ENCODE measurements around the gene NSUN6. TPM values are rescaled to one million over a fixed set of nuclear protein-coding genes. Genes with fewer than 3 reads are reported as not detected.

Gene NSUN6
- total and polyA plus RNA-seq, 2 experiments from 2014 or later, result 18.1 to 37.4 TPM

DNA sequence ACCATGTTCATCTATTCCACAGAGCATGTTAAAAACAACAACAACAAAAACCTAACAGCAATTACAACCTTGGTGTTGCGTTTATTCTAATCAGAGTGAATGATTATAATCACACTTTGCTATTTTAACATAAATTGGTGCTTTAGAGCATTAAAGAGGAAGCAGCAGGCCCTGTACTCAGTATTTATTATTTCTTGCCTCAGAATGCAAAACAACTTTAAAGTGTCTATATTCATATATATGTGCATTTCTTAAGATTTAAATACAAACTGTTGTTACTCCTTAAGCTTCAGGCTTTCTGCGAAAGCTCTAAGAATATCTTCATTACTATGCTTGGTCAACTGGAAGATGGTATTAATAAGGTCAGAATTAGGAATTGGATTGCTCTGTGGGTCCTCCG lies 29.4 kb upstream of the NSUN6 start:
- H2AFZ ChIP-seq, result no peak overlapping the region
- Mint-ChIP-seq H3K9me3 (no peaks in the 10 kb centered on the region), H3K27ac (no peak overlapping the region), H3K4me1 (peaks cover 4% of the 10 kb centered on the region; the same call in 2 of the 3 replicates), H3K4me3 (no peak overlapping the region), H3K36me3 (ENCODE audit: low read depth) (peaks cover 15% of the 10 kb centered on the region; the same call in 2 of the 3 replicates), H3K27me3 (ENCODE audit: insufficient read depth, low read depth, poor library complexity) (no peaks in the 10 kb centered on the region)
- H3K4me1 ChIP-seq (ENCODE audit: insufficient read depth), result peaks cover 4% of the 10 kb centered on the region; the same call in 1 of the 2 replicates
- no peaks in the 10 kb centered on the region for H3F3A ChIP-seq (replicated peaks; ENCODE audit: low read depth)
- no peak overlapping the region for H3K27ac ChIP-seq (ENCODE audit: low read depth)
- H4K20me1 ChIP-seq (replicated peaks; ENCODE audit: insufficient read depth), result no peaks in the 10 kb centered on the region
- no peak overlapping the region for H3K4me2 ChIP-seq
- ATAC-seq (no peak), DNase-seq (ENCODE audit: low spot score) (no peak)
- H3K27me3 ChIP-seq (ENCODE audit: insufficient read depth), result no peaks in the 10 kb centered on the region
- no peaks in the 10 kb centered on the region for H3K36me3 ChIP-seq (ENCODE audit: insufficient read depth)
- no peaks in the 10 kb centered on the region for H3K9me2 ChIP-seq (ENCODE audit: insufficient read depth)
- no peak overlapping the region for H3K4me3 ChIP-seq
- TF ChIP-seq STAT1 (IDR thresholded peaks at IDR 0.05; ENCODE audit: unreplicated experiment), result no peak
- TF ChIP-seq ZNF114 (CRISPR knock-in tag; IDR thresholded peaks at IDR 0.05), result no peak
- TF ChIP-seq, protein P1, sequence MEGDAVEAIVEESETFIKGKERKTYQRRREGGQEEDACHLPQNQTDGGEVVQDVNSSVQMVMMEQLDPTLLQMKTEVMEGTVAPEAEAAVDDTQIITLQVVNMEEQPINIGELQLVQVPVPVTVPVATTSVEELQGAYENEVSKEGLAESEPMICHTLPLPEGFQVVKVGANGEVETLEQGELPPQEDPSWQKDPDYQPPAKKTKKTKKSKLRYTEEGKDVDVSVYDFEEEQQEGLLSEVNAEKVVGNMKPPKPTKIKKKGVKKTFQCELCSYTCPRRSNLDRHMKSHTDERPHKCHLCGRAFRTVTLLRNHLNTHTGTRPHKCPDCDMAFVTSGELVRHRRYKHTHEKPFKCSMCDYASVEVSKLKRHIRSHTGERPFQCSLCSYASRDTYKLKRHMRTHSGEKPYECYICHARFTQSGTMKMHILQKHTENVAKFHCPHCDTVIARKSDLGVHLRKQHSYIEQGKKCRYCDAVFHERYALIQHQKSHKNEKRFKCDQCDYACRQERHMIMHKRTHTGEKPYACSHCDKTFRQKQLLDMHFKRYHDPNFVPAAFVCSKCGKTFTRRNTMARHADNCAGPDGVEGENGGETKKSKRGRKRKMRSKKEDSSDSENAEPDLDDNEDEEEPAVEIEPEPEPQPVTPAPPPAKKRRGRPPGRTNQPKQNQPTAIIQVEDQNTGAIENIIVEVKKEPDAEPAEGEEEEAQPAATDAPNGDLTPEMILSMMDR (conservative IDR thresholded peaks at IDR 0.05; ENCODE audit: low read depth in 2 of 2), result no peak
- TF ChIP-seq CREB1 (CRISPR knock-in tag; IDR thresholded peaks at IDR 0.05; ENCODE audit: low read depth), result no peak
- H3K79me2 ChIP-seq (replicated peaks; ENCODE audit: insufficient read depth), result no peaks in the 10 kb centered on the region

DNA sequence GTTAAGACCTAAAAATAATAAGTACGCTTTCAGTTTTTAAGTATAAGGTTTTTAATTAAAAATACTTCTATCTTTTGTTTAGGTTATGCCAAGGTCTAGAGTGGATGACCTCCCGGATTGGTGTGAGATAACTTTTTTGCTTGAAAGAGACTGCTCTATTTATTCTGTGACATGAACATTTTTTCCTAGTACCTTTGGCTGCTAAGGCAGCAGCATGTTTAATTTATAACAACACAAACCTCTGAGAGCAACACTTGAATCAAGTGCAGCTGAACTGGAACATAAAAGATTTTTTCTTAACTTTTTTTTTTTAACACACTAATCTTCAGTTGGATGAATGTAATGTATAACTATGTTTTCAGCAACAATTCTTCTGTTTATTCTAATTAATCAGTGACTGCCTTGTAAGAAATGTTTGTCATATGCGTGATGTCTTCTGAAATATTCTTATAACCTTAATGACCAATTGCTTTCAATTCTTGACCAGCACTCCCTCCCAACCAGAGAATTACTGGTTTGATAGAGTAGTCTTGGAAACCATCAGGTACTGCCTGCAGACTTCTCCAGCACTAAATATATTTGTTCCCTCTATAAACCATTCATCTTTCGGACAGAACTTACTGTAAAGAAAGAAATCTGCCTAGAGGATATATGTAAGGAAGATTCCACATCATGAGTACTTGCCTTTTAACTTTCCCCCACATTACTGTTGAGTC lies 23.9 kb upstream of the NSUN6 start:
- Mint-ChIP-seq H3K27ac (peak overlapping the region; percentile 52; the same call in 1 of the 2 replicates), H3K4me1 (no peaks in the 10 kb centered on the region), H3K36me3 (ENCODE audit: low read depth) (peaks cover 51% of the 10 kb centered on the region; the same call in 2 of the 3 replicates), H3K27me3 (ENCODE audit: insufficient read depth, low read depth, poor library complexity) (peaks cover 1% of the 10 kb centered on the region), H3K4me3 (no peak overlapping the region), H3K9me3 (no peaks in the 10 kb centered on the region)
- no peak overlapping the region for H2AFZ ChIP-seq
- DNase-seq (ENCODE audit: low spot score) (no peak), ATAC-seq (no peak)
- no peak overlapping the region for H3K4me2 ChIP-seq
- no peaks in the 10 kb centered on the region for H3K9me2 ChIP-seq (ENCODE audit: insufficient read depth)
- H3K27me3 ChIP-seq (ENCODE audit: insufficient read depth), result no peaks in the 10 kb centered on the region
- peaks cover 24% of the 10 kb centered on the region for H3K36me3 ChIP-seq (ENCODE audit: insufficient read depth)
- no peaks in the 10 kb centered on the region for H3F3A ChIP-seq (replicated peaks; ENCODE audit: low read depth)
- peaks cover 3% of the 10 kb centered on the region; the same call in 1 of the 2 replicates for H4K20me1 ChIP-seq (replicated peaks; ENCODE audit: insufficient read depth)
- H3K4me3 ChIP-seq, result no peak overlapping the region
- peaks cover 4% of the 10 kb centered on the region; the same call in 1 of the 2 replicates for H3K4me1 ChIP-seq (ENCODE audit: insufficient read depth)
- peaks cover 34% of the 10 kb centered on the region for H3K79me2 ChIP-seq (replicated peaks; ENCODE audit: insufficient read depth)
- H3K27ac ChIP-seq (ENCODE audit: low read depth), result no peak overlapping the region
- no peak for TF ChIP-seq ZNF331 (CRISPR knock-in tag; IDR thresholded peaks at IDR 0.05; ENCODE audit: low read depth)
- no peak for TF ChIP-seq EZH2 (IDR thresholded peaks at IDR 0.05; ENCODE audit: low read depth, unreplicated experiment)
- no peak for TF ChIP-seq ZNF462 (CRISPR knock-in tag; IDR thresholded peaks at IDR 0.05)
- TF ChIP-seq, protein P2, sequence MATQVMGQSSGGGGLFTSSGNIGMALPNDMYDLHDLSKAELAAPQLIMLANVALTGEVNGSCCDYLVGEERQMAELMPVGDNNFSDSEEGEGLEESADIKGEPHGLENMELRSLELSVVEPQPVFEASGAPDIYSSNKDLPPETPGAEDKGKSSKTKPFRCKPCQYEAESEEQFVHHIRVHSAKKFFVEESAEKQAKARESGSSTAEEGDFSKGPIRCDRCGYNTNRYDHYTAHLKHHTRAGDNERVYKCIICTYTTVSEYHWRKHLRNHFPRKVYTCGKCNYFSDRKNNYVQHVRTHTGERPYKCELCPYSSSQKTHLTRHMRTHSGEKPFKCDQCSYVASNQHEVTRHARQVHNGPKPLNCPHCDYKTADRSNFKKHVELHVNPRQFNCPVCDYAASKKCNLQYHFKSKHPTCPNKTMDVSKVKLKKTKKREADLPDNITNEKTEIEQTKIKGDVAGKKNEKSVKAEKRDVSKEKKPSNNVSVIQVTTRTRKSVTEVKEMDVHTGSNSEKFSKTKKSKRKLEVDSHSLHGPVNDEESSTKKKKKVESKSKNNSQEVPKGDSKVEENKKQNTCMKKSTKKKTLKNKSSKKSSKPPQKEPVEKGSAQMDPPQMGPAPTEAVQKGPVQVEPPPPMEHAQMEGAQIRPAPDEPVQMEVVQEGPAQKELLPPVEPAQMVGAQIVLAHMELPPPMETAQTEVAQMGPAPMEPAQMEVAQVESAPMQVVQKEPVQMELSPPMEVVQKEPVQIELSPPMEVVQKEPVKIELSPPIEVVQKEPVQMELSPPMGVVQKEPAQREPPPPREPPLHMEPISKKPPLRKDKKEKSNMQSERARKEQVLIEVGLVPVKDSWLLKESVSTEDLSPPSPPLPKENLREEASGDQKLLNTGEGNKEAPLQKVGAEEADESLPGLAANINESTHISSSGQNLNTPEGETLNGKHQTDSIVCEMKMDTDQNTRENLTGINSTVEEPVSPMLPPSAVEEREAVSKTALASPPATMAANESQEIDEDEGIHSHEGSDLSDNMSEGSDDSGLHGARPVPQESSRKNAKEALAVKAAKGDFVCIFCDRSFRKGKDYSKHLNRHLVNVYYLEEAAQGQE (IDR thresholded peaks at IDR 0.05; ENCODE audit: unreplicated experiment), result no peak
- no peak for TF ChIP-seq NANOG (IDR thresholded peaks at IDR 0.05; ENCODE audit: borderline replicate concordance)
